ENCODE data around the gene C9orf85.

Gene C9orf85

GRCh38 chr9:72022841-72023240 lies 111.4 kb downstream of the C9orf85 start:
- DNase-seq: no peak
